Mammary epithelial cell (primary cell): ENCODE data around the gene TMEM143.

ENCODE experiments used
- EZH2 ChIP-seq: IDR thresholded peaks from 2 replicates; pipeline ENCODE4 v1.6.1; 2012; ENCODE audit warnings: low read length, inconsistent platforms, borderline replicate concordance
- TF ChIP-seq, protein P1 (sequence below), 2 donors: IDR thresholded peaks in 1 of 2; conservative IDR thresholded peaks in 1 of 2; 2 replicates each; pipeline ENCODE4 v1.5.1; 2011 to 2012; ENCODE audit warnings: inconsistent platforms in 2 of 2, low read length in 2 of 2, mild to moderate bottlenecking in 2 of 2, control low read depth in 1 of 2, low read depth in 1 of 2; ENCODE audit not compliant: insufficient read depth in 1 of 2; ENCODE audit errors: extremely low read depth in 1 of 2

GRCh38 chr19:48346191-48346590, 17.5 kb downstream of the TMEM143 start:
- TF ChIP-seq, protein P1, sequence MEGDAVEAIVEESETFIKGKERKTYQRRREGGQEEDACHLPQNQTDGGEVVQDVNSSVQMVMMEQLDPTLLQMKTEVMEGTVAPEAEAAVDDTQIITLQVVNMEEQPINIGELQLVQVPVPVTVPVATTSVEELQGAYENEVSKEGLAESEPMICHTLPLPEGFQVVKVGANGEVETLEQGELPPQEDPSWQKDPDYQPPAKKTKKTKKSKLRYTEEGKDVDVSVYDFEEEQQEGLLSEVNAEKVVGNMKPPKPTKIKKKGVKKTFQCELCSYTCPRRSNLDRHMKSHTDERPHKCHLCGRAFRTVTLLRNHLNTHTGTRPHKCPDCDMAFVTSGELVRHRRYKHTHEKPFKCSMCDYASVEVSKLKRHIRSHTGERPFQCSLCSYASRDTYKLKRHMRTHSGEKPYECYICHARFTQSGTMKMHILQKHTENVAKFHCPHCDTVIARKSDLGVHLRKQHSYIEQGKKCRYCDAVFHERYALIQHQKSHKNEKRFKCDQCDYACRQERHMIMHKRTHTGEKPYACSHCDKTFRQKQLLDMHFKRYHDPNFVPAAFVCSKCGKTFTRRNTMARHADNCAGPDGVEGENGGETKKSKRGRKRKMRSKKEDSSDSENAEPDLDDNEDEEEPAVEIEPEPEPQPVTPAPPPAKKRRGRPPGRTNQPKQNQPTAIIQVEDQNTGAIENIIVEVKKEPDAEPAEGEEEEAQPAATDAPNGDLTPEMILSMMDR (conservative IDR thresholded peaks at IDR 0.05 in 1 of 2, IDR thresholded peaks at IDR 0.05 in 1 of 2; ENCODE audit: extremely low read depth in 1 of 2, insufficient read depth in 1 of 2, low read depth in 1 of 2, low read length in 2 of 2) = no peak
- TF ChIP-seq EZH2 = no peak
